ENCODE results near the gene ACBD5. TPM values are rescaled to one million over a fixed set of nuclear protein-coding genes. Genes with fewer than 3 reads are reported as not detected.
"Not testable (repeated sequence)": the region's sequence is repeated elsewhere in the genome, so short reads cannot be mapped to it uniquely, and the experiment has no call there.

Gene ACBD5
- total RNA-seq, 1 donor from 2014 or later: 23.8 TPM

DNA sequence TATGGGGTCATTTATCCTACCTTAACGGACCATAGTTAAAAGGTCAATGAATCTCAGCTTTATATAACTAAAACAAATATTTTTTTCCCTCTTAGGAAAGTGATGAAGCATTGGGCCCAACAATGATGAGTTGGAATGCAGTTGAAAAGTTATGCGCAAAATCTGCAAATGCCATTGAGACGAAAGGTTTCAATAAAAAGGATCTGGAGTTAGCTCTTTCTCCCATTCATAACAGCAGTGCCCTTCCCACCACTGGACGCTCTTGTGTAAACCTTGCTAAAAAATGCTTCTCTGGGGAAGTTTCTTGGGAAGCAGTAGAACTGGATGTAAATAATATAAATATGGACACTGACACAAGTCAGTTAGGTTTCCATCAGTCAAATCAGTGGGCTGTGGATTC, 70.7 kb downstream of the ACBD5 start:
- no peaks in the 10 kb centered on the region for H3K9me3 ChIP-seq (ENCODE audit: insufficient read depth, low read depth, low read length)
- no peaks in the 10 kb centered on the region for H3K79me2 ChIP-seq (ENCODE audit: insufficient read depth, low read length)
- H4K20me1 ChIP-seq (ENCODE audit: insufficient read depth, low read length): no peaks in the 10 kb centered on the region
- Mint-ChIP-seq H3K27ac (ENCODE audit: unreplicated experiment) (no peak overlapping the region), H3K4me3 (ENCODE audit: unreplicated experiment) (no peak overlapping the region), H3K36me3 (ENCODE audit: low read depth, unreplicated experiment) (no peaks in the 10 kb centered on the region), H3K27me3 (ENCODE audit: low read depth, unreplicated experiment) (no peaks in the 10 kb centered on the region), H3K9me3 (ENCODE audit: unreplicated experiment) (no peaks in the 10 kb centered on the region), H3K4me1 (ENCODE audit: low read depth, unreplicated experiment) (no peaks in the 10 kb centered on the region)
- no peaks in the 10 kb centered on the region for H3K4me1 ChIP-seq (ENCODE audit: insufficient read depth, low read length)
- DNase-seq (ENCODE audit: low read depth) (no peak), FAIRE-seq (no peak)
- H3K4me3 ChIP-seq (ENCODE audit: insufficient read depth, low read depth, low read length): no peak overlapping the region
- no peak for TF ChIP-seq EZH2 (IDR thresholded peaks at IDR 0.05; ENCODE audit: insufficient read depth, low read length)
- TF ChIP-seq, protein P1, sequence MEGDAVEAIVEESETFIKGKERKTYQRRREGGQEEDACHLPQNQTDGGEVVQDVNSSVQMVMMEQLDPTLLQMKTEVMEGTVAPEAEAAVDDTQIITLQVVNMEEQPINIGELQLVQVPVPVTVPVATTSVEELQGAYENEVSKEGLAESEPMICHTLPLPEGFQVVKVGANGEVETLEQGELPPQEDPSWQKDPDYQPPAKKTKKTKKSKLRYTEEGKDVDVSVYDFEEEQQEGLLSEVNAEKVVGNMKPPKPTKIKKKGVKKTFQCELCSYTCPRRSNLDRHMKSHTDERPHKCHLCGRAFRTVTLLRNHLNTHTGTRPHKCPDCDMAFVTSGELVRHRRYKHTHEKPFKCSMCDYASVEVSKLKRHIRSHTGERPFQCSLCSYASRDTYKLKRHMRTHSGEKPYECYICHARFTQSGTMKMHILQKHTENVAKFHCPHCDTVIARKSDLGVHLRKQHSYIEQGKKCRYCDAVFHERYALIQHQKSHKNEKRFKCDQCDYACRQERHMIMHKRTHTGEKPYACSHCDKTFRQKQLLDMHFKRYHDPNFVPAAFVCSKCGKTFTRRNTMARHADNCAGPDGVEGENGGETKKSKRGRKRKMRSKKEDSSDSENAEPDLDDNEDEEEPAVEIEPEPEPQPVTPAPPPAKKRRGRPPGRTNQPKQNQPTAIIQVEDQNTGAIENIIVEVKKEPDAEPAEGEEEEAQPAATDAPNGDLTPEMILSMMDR (IDR thresholded peaks at IDR 0.05; ENCODE audit: insufficient read depth, low read depth, low read length): no peak
- H3K4me2 ChIP-seq (ENCODE audit: low read length): no peak overlapping the region
- H3K36me3 ChIP-seq (ENCODE audit: insufficient read depth, low read length): peaks cover 37% of the 10 kb centered on the region
- H3K27ac ChIP-seq (ENCODE audit: low read depth, low read length): no peak overlapping the region
- no peak overlapping the region for H2AFZ ChIP-seq (ENCODE audit: low read depth, low read length)
- H3K9ac ChIP-seq (ENCODE audit: low read length): no peak overlapping the region
- no peaks in the 10 kb centered on the region for H3K27me3 ChIP-seq (ENCODE audit: insufficient read depth, low read length)

DNA sequence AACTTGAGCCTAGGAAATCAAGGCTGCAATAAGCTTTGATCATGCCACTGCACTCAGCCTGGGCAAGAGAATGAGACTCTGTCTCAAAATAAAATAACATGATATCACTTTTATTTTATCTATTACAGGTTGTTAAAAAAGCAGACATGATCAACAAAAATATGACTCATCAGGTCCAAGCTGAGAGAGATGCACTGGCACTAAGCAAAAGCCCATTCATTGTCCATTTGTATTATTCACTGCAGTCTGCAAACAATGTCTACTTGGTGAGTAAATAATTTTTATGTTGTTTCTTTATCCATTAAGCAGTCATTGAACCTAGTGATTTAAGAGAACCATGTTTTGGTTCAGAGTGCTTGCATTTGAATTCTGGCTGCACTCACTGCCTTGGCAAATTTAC, 82.2 kb downstream of the ACBD5 start:
- Mint-ChIP-seq H3K27ac (ENCODE audit: unreplicated experiment) (no peak overlapping the region), H3K4me3 (ENCODE audit: unreplicated experiment) (no peak overlapping the region), H3K36me3 (ENCODE audit: low read depth, unreplicated experiment) (no peaks in the 10 kb centered on the region), H3K27me3 (ENCODE audit: low read depth, unreplicated experiment) (no peaks in the 10 kb centered on the region), H3K9me3 (ENCODE audit: unreplicated experiment) (no peaks in the 10 kb centered on the region), H3K4me1 (ENCODE audit: low read depth, unreplicated experiment) (peaks cover 3% of the 10 kb centered on the region)
- Histone ChIP-seq H3K27me3 (ENCODE audit: insufficient read depth, low read length) (no peaks in the 10 kb centered on the region), H3K4me1 (ENCODE audit: insufficient read depth, low read length) (peaks cover 9% of the 10 kb centered on the region), H3K9ac (ENCODE audit: low read length) (no peak overlapping the region), H3K27ac (ENCODE audit: low read depth, low read length) (no peak overlapping the region), H3K79me2 (ENCODE audit: insufficient read depth, low read length) (peaks cover 46% of the 10 kb centered on the region), H2AFZ (ENCODE audit: low read depth, low read length) (no peak overlapping the region), H3K36me3 (ENCODE audit: insufficient read depth, low read length) (peaks cover 12% of the 10 kb centered on the region), H3K9me3 (ENCODE audit: insufficient read depth, low read depth, low read length) (no peaks in the 10 kb centered on the region), H4K20me1 (ENCODE audit: insufficient read depth, low read length) (peaks cover 4% of the 10 kb centered on the region), H3K4me2 (ENCODE audit: low read length) (no peak overlapping the region), H3K4me3 (ENCODE audit: insufficient read depth, low read depth, low read length) (no peak overlapping the region)
- peak; percentile 2 for DNase-seq (ENCODE audit: low read depth)
- TF ChIP-seq, protein P1 (IDR thresholded peaks at IDR 0.05; ENCODE audit: insufficient read depth, low read depth, low read length): no peak
- no peak for TF ChIP-seq EZH2 (IDR thresholded peaks at IDR 0.05; ENCODE audit: insufficient read depth, low read length)
- FAIRE-seq: no peak

DNA sequence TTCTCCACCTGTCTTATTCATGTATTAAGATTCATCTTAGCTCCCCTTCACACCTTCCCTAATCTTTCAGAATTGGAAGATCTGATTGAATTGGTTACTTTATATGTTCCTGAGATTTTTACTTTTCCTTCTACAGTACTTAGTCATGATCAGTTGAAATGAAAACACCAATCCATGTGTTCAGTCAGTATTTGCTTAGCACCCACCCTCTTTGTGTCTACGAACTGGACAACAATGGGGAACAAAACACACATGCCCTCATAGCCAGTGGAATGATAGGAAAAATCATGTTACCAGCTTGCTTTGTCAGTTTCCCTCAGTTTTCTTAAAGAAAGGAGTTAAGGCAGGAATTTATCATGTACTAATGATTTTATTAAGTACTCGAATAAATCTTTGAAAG, 83.4 kb downstream of the ACBD5 start:
- no peak for TF ChIP-seq EZH2 (IDR thresholded peaks at IDR 0.05; ENCODE audit: insufficient read depth, low read length)
- TF ChIP-seq, protein P1 (IDR thresholded peaks at IDR 0.05; ENCODE audit: insufficient read depth, low read depth, low read length): no peak
- Histone ChIP-seq H2AFZ (ENCODE audit: low read depth, low read length) (no peak overlapping the region), H3K36me3 (ENCODE audit: insufficient read depth, low read length) (peaks cover 12% of the 10 kb centered on the region), H3K27ac (ENCODE audit: low read depth, low read length) (no peak overlapping the region), H3K9ac (ENCODE audit: low read length) (peak overlapping the region; percentile 98), H3K4me3 (ENCODE audit: insufficient read depth, low read depth, low read length) (peak overlapping the region; percentile 5), H3K79me2 (ENCODE audit: insufficient read depth, low read length) (peaks cover 59% of the 10 kb centered on the region), H3K27me3 (ENCODE audit: insufficient read depth, low read length) (no peaks in the 10 kb centered on the region), H3K9me3 (ENCODE audit: insufficient read depth, low read depth, low read length) (no peaks in the 10 kb centered on the region), H3K4me1 (ENCODE audit: insufficient read depth, low read length) (peaks cover 14% of the 10 kb centered on the region), H3K4me2 (ENCODE audit: low read length) (peak overlapping the region; percentile 95), H4K20me1 (ENCODE audit: insufficient read depth, low read length) (peaks cover 17% of the 10 kb centered on the region)
- Mint-ChIP-seq H3K27ac (ENCODE audit: unreplicated experiment) (peak overlapping the region; percentile 48), H3K4me1 (ENCODE audit: low read depth, unreplicated experiment) (peaks cover 10% of the 10 kb centered on the region), H3K9me3 (ENCODE audit: unreplicated experiment) (no peaks in the 10 kb centered on the region), H3K4me3 (ENCODE audit: unreplicated experiment) (peak overlapping the region; percentile 95), H3K27me3 (ENCODE audit: low read depth, unreplicated experiment) (no peaks in the 10 kb centered on the region), H3K36me3 (ENCODE audit: low read depth, unreplicated experiment) (no peaks in the 10 kb centered on the region)
- FAIRE-seq (no peak), DNase-seq (ENCODE audit: low read depth) (no peak)

DNA sequence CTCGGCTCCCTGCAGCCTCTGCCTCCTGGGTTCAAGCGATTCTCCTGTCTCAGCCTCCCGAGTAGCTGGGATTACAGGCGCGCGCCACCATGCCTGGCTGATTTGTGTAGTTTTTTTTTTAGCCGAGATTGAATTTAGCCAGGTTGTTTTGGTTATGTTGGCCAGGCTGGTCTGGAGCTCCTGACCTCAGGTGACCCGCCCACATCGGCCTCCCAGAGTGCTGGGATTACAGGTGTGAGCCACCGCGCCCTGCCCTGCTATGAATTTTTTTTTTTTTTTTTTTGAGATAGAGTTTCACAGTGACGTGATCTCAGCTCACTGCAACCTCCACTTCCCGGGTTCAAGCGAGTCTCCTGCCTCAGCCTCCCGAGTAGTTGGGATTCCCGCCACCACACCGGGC, 84.0 kb downstream of the ACBD5 start:
- peak overlapping the region; percentile 99 for H3K27ac Mint-ChIP-seq (ENCODE audit: unreplicated experiment)
- not testable (repeated sequence) for DNase-seq (ENCODE audit: low read depth); H2AFZ ChIP-seq (ENCODE audit: low read depth, low read length)

More for the DNA sequence above, 84.0 kb downstream of the ACBD5 start:
- not testable (repeated sequence) for H3K27me3 ChIP-seq (ENCODE audit: insufficient read depth, low read length); H3K9me3 Mint-ChIP-seq (ENCODE audit: unreplicated experiment); H3K9me3 ChIP-seq (ENCODE audit: insufficient read depth, low read depth, low read length); FAIRE-seq; H3K27me3 Mint-ChIP-seq (ENCODE audit: low read depth, unreplicated experiment); H3K36me3 Mint-ChIP-seq (ENCODE audit: low read depth, unreplicated experiment)
- H3K79me2 ChIP-seq (ENCODE audit: insufficient read depth, low read length): peaks cover 64% of the 10 kb centered on the region
- H3K36me3 ChIP-seq (ENCODE audit: insufficient read depth, low read length): peaks cover 12% of the 10 kb centered on the region
- peaks cover 20% of the 10 kb centered on the region for H4K20me1 ChIP-seq (ENCODE audit: insufficient read depth, low read length)
- H3K9ac ChIP-seq (ENCODE audit: low read length): peak overlapping the region; percentile 98
- peaks cover 10% of the 10 kb centered on the region for H3K4me1 Mint-ChIP-seq (ENCODE audit: low read depth, unreplicated experiment)
- H3K4me3 ChIP-seq (ENCODE audit: insufficient read depth, low read depth, low read length): peak overlapping the region; percentile 99
- H3K4me3 Mint-ChIP-seq (ENCODE audit: unreplicated experiment): peak overlapping the region; percentile 95
- H3K27ac ChIP-seq (ENCODE audit: low read depth, low read length): peak overlapping the region; percentile 100
- H3K4me2 ChIP-seq (ENCODE audit: low read length): peak overlapping the region; percentile 95
- H3K4me1 ChIP-seq (ENCODE audit: insufficient read depth, low read length): peaks cover 14% of the 10 kb centered on the region
